Gastrocnemius medialis (tissue), 4 donors: ENCODE data around the gene GSTM3. TPM values are rescaled to one million over a fixed set of nuclear protein-coding genes. Genes with fewer than 3 reads are reported as not detected.

ENCODE experiments used
- ATAC-seq, 2 donors: fragments of 150-250 bp; one replicate each; pipeline ENCODE4 v1.9.1; 2016
- DNase-seq, 2 donors: peaks; one replicate each; pipeline ENCODE4 v3.0.0-alpha.2; 2019
- H3K27ac ChIP-seq, 4 donors: fragments of 200-600 bp; sonication (generic); 1 replicate in 1 of 4; 2 replicates in 3 of 4; pipeline ENCODE4 v1.5.1; 2016 to 2018; ENCODE audit warnings: mild to moderate bottlenecking in 2 of 4, moderate library complexity in 1 of 4
- H3K27me3 ChIP-seq, 3 donors: fragments of 200-600 bp; sonication (generic) in 2 of 3; 1 replicate in 1 of 3; 2 replicates in 2 of 3; pipeline versions ENCODE4 v1.5.1 to v1.6.0; 2016 to 2019; ENCODE audit warnings: mild to moderate bottlenecking in 1 of 3, moderate library complexity in 1 of 3
- H3K36me3 ChIP-seq, 2 donors: fragments of 200-600 bp; sonication (generic) in 1 of 2; one replicate each; pipeline ENCODE4 v1.5.1; 2017 to 2018
- H3K4me1 ChIP-seq, 2 donors: fragments of 200-600 bp; sonication (generic) in 1 of 2; one replicate each; pipeline ENCODE4 v1.5.1; 2016 to 2017; ENCODE audit warnings: mild to moderate bottlenecking in 2 of 2
- H3K4me3 ChIP-seq, 4 donors: fragments of 200-600 bp; sonication (generic) in 3 of 4; 1 replicate in 1 of 4; 2 replicates in 3 of 4; pipeline ENCODE4 v1.5.1; 2016 to 2019; ENCODE audit warnings: mild to moderate bottlenecking in 2 of 4
- H3K9me3 ChIP-seq, 3 donors: fragments of 200-600 bp; sonication (generic) in 2 of 3; 1 replicate in 1 of 3; 2 replicates in 2 of 3; pipeline ENCODE4 v1.5.1; 2016 to 2019
- CTCF ChIP-seq, 5 experiments: fragments of 450-650 bp in 3 of 5; fragments of 200-600 bp in 2 of 5; sonication (generic) in 2 of 5; IDR thresholded peaks in 4 of 5; conservative IDR thresholded peaks in 1 of 5; 1 replicate in 4 of 5; 2 replicates in 1 of 5; pipeline ENCODE4 v1.5.1; 2016 to 2019; ENCODE audit warnings: antibody characterized with exemption in 5 of 5, mild to moderate bottlenecking in 3 of 5, moderate library complexity in 3 of 5
- POLR2A ChIP-seq, 2 donors: fragments of 450-650 bp; IDR thresholded peaks; one replicate each; pipeline ENCODE4 v1.6.1; 2017; ENCODE audit warnings: antibody characterized with exemption in 2 of 2, mild to moderate bottlenecking in 2 of 2, moderate library complexity in 2 of 2
- in situ Hi-C, 4 donors: fragments of 200-750 bp; cut with MboI; loops; one replicate each; pipeline versions ENCODE4 v1.15.0 to v1.8.0; 2017; ENCODE audit warnings: low sequenced_read_pairs in 4 of 4
- intact Hi-C: fragments of 100-400 bp; cut with DNase I; formaldehyde crosslinking; loops from one replicate; pipeline ENCODE4 v1.15.1; 2023; ENCODE audit warnings: low total_unique reads
- total RNA-seq, 4 donors: library from RNA; depleted of rRNA; stranded (reverse); fragments of >200 nt; gene quantifications; one replicate each; pipeline versions ENCODE4 v1.1.0 to v1.2.3, GENCODE V29; 2016

The GSTM3 gene
- 10 to 100 TPM; 54.2 to 85.6 (median 71.8) TPM for total RNA-seq

GRCh38 chr1:109740615-109741373 is at the start of gene GSTM3:
Gene GSTM3 (minus strand): TSS chr1:109741038. CDS start chr1:109740287, 751 bp downstream.
- H3K4me1 ChIP-seq, result peaks cover 7 to 12% of the 10 kb centered on the region in 2 donors
- no peaks in the 10 kb centered on the region for H3K9me3 ChIP-seq
- ATAC-seq (peak; percentile 27 to 59), DNase-seq (no peak)
- H3K27me3 ChIP-seq, result no peaks in the 10 kb centered on the region
- intact Hi-C loops, result no loop called here
- peaks cover 0 to 23% of the 10 kb centered on the region in 2 donors for H3K36me3 ChIP-seq
- H3K27ac ChIP-seq, result peak within 1 kb of the TSS; percentile 78 to 89 (median 84)
- in situ Hi-C loops, result no loop called here
- no peak for TF ChIP-seq CTCF (IDR thresholded peaks at IDR 0.05 in 4 of 5, conservative IDR thresholded peaks at IDR 0.05 in 1 of 5)
- TF ChIP-seq POLR2A (IDR thresholded peaks at IDR 0.05), result no peak
- peak within 1 kb of the TSS; percentile 82 to 96 (median 92) for H3K4me3 ChIP-seq

GRCh38 chr1:109790329-109790728 is 49.5 kb upstream of the GSTM3 start:
- Histone ChIP-seq H3K4me1 (peaks cover 29 to 42% of the 10 kb centered on the region in 2 donors), H3K9me3 (no peaks in the 10 kb centered on the region), H3K27ac (peak overlapping the region in 2 of 4 donors; percentile 37 to 49), H3K27me3 (no peaks in the 10 kb centered on the region), H3K36me3 (no peaks in the 10 kb centered on the region), H3K4me3 (no peak overlapping the region)
- TF ChIP-seq POLR2A (IDR thresholded peaks at IDR 0.05) (no peak), CTCF (IDR thresholded peaks at IDR 0.05 in 4 of 5, conservative IDR thresholded peaks at IDR 0.05 in 1 of 5) (no peak)
- in situ Hi-C loops, result no loop called here
- ATAC-seq (no peak), DNase-seq (no peak)
- intact Hi-C loops, result no loop called here

- ATAC-seq (no peak), DNase-seq (peak in 1 of 2 donors; percentile 9)
- peaks cover 29 to 42% of the 10 kb centered on the region in 2 donors for H3K4me1 ChIP-seq
- in situ Hi-C loops, result no loop called here
- no peak for TF ChIP-seq POLR2A (IDR thresholded peaks at IDR 0.05)
- no peak for TF ChIP-seq CTCF (IDR thresholded peaks at IDR 0.05 in 4 of 5, conservative IDR thresholded peaks at IDR 0.05 in 1 of 5)
- no peak overlapping the region for H3K27ac ChIP-seq
- intact Hi-C loops, result no loop called here
- no peaks in the 10 kb centered on the region for H3K36me3 ChIP-seq
- H3K4me3 ChIP-seq, result no peak overlapping the region
- H3K27me3 ChIP-seq, result no peaks in the 10 kb centered on the region
- H3K9me3 ChIP-seq, result no peaks in the 10 kb centered on the region
These were observed 48.8 kb upstream of the GSTM3 start for GRCh38 chr1:109789551-109790180.

- intact Hi-C loops (no loop called here), in situ Hi-C loops (no loop called here)
- Histone ChIP-seq H3K9me3 (no peaks in the 10 kb centered on the region), H3K27ac (no peak overlapping the region), H3K4me3 (no peak overlapping the region), H3K4me1 (peaks cover 28 to 39% of the 10 kb centered on the region in 2 donors), H3K27me3 (no peaks in the 10 kb centered on the region), H3K36me3 (no peaks in the 10 kb centered on the region)
- ATAC-seq, result no peak
- TF ChIP-seq CTCF (IDR thresholded peaks at IDR 0.05 in 4 of 5, conservative IDR thresholded peaks at IDR 0.05 in 1 of 5) (no peak), POLR2A (IDR thresholded peaks at IDR 0.05) (no peak)
- peak in 1 of 2 donors; percentile 8 for DNase-seq
These were observed 48.1 kb upstream of the GSTM3 start for GRCh38 chr1:109788695-109789521.
